IMR-90 (cell line): ENCODE measurements around the gene PGPEP1.

ENCODE experiments used
- CEBPB ChIP-seq: IDR thresholded peaks from 2 replicates; pipeline ENCODE4 v1.6.1; 2012; ENCODE audit warnings: low read depth, low read length, improper control_type of control experiment
- CTCF ChIP-seq: conservative IDR thresholded peaks from 2 replicates; pipeline ENCODE4 v1.5.1; 2012; ENCODE audit warnings: mild to moderate bottlenecking, low read depth, low read length, improper control_type of control experiment
- MAFK ChIP-seq: IDR thresholded peaks from 2 replicates; pipeline ENCODE4 v1.6.1; 2012; ENCODE audit warnings: low read depth, low read length, improper control_type of control experiment
- RFX5 ChIP-seq: IDR thresholded peaks from 2 replicates; pipeline ENCODE4 v1.8.0; 2012; ENCODE audit warnings: low read depth, mild to moderate bottlenecking, low read length, moderate library complexity

- no peak for TF ChIP-seq CEBPB
- no peak for TF ChIP-seq RFX5
- TF ChIP-seq MAFK: no peak
- TF ChIP-seq CTCF: no peak
Measured at GRCh38 chr19:18310118-18310909, 30.1 kb upstream of the PGPEP1 start.
